NCI-H510A treated with DMSO at 0.1 percent for 48 hours (cell line): ENCODE measurements around the gene APP.

ENCODE experiments used
- DNase-seq: peaks from one replicate; lab custom pipeline; 2025; lab: John Stamatoyannopoulos, UW

The APP gene

DNA sequence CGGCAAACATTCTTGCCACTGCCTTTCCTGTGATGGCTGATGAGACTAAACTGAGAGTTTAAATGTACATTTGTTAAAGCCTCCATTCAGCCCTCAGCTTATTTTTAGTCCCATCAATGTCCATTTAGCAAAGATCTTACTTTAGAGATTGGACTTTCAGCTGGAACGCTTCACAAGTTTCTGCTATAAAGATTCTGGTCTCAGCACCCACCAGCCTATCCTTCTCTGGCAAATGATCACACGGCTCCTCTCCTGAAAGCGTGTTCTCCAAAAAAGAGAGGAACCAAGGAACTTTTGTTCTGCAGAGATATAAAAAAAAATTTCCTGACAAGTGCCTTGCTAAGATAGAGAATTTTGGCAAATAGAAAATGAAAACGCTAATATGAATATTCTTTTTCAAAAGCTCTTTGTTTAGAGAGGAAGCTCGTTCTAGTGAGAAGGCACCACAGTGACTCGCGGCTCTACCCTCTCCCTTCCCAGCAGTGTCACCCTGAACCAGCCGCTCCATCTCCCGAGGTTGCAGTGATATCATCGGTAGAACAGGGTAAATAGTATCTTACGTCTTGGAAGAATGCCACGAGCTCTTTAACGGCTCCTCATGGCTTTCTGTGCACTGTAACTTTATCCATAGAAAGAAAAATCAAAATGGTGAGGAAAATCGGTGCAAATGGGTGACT, 200.2 kb downstream of the APP start:
- no peak for DNase-seq

DNA sequence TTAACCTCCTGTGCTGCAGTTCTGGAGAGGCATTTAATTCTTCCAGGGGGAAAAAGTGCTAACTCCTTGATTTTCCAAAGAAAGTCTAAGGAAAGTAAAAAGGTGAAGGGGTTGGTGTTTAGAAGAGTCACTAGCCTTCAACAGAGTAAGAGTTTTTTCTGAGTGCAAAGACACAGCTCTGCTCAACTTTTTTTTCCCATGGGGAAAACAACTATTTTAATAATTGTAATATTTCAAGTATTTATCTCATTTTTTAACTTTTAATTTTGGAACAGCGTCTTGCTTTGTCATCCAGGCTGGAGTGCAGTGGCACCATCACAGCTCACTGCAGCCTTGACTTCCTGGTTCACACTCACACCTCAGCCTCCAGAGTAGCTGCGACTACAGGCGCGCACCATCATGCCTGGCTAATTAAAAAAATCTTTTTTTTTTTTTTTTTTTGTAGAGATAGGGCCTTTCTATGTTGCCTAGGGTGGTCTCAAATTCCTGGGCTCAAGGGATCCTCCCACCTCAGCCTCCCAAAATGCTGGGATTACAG, 202.6 kb downstream of the APP start:
- no peak for DNase-seq

DNA sequence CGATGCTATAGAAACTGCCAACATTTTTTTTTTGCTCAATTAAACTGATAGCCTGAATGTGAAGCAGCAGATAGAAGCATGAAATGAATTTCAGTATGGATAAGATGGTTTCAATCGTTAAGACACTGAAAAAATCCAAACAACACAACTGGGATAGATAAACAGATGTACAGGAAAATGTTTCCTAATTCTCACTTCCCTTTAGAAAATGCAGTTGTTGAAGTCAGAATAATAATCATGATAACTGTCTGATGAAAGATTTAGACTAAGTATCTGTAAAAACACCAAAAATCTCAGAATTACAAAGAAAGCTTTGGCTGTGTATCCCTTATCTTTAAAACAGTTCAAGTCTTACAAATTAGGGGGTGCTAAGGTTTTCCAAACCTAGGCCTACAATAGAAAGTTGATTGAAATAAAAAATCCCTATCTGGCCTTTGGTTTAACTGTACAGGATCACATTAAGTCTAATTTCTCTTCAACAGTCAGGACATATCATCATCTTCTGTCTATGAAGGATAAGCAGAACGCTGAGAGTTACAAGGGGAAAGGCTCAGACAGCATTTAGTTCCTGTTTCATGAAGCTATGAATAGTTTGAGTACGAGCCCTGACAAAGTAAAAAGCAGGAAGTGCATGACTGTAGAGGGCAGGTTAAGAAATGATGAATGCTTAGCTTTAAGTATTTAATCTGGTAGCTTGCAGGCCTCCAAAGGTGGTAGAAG, 203.2 kb downstream of the APP start:
- DNase-seq: no peak

- DNase-seq: no peak
Observed at GRCh38 chr21:25965951-25966707, 204.4 kb downstream of the APP start.

DNA sequence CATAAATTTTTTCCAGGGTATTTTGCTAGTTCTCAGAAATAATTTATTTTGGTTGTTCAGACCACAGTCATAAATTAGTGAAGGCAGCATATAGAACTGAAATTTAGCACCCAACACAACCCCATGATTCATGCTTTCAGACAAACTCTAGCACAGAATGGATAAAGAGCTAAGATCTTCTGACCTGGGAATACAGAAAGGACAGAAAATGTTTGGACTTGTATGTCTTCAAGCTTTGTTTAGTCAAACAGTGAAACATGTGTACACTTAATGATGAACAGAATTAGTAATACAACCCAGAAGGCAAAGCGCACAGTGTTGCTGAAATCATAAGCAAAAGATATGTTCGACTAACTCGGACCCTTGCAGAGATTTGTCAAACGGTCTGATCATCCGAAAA, 205.6 kb downstream of the APP start:
- DNase-seq: no peak

DNA sequence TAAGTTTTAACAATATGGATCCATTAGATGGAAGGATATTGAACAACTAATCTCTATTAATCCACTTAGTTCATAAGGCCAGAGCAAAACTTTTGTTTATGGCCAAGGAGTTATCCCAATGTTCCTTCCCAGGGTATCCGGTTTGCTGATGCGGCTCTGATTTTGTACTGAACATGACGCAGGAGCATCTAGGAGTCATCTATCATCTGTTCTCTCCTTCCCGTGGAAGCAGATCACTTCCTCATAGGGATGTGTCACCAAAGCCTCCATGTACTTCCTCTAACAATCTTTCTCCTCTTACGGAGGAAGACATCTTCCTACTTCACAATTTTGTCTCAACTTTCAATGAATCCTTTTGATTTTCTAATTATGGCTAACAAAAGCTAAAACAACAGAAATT, 206.6 kb downstream of the APP start:
- no peak for DNase-seq

DNA sequence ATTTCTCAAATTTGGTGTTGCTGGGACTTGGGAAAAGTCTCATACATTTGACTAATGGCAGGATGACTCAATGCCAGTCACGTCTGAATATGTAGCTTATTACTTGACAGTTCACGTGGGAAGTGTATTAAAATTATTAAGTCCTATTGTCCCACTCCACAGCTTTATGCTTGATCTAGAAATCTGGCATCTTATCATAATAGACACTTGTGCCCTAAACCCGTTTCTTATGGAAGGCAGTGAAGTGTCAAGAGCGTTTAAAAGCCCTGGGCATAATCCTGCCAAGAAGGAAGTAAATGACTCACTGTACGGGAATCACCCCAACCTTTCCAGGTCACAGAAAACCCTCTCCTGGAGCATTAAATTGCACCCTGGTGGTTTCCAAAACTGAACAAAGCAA, 207.4 kb downstream of the APP start:
- no peak for DNase-seq

GRCh38 chr21:25961042-25961441, 209.5 kb downstream of the APP start:
- no peak for DNase-seq

DNA sequence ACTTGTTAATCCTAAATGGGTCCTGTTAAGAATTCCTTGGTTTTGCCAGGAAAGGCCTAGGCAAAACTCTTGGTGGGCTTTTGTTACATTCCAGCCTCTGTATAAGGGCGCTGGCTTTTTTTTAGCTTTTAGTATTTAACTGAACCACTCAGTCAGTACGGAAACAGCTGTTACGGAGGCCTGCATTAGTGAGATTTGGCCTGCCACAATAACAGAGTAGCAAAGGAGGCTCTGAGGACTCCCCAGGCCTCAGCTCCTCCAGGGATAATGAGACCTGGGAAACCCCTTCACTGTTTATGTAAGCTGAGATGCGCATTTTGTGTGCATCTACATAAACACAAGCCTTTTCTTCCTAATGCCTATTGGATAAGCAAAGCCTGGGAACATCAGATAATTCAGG, 210.2 kb downstream of the APP start:
- no peak for DNase-seq

DNA sequence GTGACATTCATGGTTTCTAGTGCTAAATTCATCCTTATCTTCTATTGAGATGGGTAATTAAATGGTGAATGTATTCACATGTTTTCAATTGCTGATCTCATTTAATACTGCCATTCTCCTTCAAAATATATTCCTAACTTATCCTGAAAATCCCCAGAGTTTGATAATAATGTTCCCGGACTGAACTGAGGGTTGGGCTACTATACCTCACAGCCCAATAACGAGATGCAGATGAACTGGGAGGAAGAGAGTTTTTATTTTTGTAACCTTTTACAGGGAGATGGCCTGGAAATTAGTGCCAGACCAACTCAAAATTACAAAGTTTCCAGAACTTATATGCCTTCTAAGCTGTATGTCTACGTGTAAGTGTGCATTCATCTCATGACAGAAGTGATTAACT, 210.8 kb downstream of the APP start:
- DNase-seq: no peak

- DNase-seq: no peak
Observed at GRCh38 chr21:25956993-25957714, 213.4 kb downstream of the APP start.

DNA sequence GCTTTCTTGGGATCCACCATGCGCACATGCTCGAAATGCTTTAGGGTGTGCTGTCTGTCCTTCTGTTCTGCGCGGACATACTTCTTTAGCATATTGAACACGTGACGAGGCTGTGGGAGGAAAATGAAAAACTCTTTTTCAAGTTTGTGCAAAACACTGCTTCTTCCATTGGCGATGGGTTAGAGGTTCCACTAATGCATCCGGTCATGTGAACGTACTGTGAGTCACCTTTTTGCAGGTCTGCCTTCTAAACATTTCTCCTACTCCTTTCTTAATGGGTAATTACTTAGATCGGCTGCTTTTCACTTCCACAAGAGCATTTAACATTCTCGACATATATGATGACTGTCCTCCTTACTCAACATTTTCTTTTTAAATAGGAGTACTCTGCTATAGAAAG, 214.9 kb downstream of the APP start:
- no peak for DNase-seq

DNA sequence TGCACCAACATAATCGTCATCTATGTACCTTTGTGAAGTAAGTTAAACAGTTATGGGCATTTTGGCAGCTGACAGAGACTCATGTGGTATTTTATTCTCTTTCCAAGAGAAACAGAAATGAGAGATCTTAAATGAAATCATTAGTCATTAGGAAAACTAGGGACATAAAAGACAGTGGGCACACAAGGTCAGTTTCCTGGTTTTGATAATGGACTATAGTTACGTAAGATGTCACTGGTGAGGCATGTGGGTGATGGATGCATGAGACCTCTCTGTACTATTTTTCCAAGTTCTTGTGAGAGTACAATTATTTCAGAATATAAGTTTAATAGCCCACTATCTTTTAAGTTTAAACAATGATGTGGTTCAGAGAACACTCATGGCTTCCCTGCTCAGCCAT, 216.9 kb downstream of the APP start:
- no peak for DNase-seq

DNA sequence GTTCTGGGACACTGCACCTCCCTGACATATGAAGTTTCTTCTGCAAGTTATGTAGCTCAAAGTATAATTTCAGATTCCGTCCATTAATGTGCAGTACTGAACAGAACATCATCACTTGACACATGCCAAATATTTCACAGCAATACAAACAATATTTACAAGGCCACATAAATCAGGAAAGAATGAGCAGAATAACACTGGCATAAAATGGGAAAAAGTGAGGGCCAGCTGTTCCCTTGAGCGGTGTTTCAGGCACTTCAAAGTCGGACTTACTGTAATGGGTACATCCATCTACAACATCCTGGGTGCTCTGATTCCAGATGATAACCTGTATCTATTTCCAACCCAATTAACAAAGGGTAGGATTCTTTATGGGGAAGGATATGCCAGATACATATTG, 217.4 kb downstream of the APP start:
- no peak for DNase-seq

DNA sequence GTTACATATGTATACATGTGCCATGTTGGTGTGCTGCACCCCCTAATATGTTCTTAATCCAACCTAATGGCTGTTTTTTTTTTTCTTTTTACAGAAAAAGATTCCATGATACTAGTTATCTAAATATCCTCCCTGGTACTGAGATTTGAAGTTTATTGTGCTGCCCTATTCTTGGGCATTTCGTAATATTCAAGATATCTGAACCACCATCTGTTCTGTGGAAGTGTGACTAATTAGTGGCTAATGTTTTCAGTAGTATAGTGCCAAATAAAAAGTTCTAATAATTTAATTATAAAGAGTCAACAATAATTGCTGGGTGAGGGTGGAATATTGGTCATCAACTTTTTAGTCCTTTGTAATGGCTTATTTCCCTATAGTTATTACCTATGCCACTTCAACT, 218.3 kb downstream of the APP start:
- no peak for DNase-seq

- no peak for DNase-seq
Observed at GRCh38 chr21:25949701-25950100, 220.9 kb downstream of the APP start.

- DNase-seq: no peak
Observed at GRCh38 chr21:25944672-25945213, 225.8 kb downstream of the APP start.

GRCh38 chr21:25944082-25944481, 226.5 kb downstream of the APP start:
- no peak for DNase-seq

- DNase-seq: no peak
Observed at GRCh38 chr21:25942135-25942534, 228.4 kb downstream of the APP start.

DNA sequence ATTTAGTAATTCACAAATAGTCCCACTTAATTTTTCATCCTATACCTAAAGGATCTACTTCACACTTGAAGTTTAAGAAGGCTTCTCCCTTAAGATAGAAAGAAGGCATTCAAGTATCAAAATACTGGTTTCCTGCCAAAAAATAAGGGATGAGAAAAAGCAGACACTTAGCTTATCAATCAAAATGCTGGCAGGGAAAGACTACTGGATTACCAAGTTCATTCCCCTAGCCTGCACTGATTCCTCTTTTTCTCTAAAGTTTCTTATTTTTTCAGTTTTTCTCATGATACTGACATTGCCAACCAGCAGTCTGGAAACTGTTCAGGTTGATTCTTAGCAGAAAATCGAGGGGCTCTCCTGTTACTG, 231.2 kb downstream of the APP start:
- no peak for DNase-seq

- no peak for DNase-seq
Observed at GRCh38 chr21:25938658-25939395, 231.7 kb downstream of the APP start.
